HG02763 (cell line): ENCODE measurements around the gene SESN3.
"Not testable (repeated sequence)": the region's sequence is repeated elsewhere in the genome, so short reads cannot be mapped to it uniquely, and the experiment has no call there.

ENCODE experiments used
- ATAC-seq: cut with Tn5 transposase; IDR thresholded peaks from one replicate; pipeline ENCODE4 v1.9.1; 2021; ENCODE audit warnings: mild to moderate bottlenecking, moderate library complexity; ENCODE audit not compliant: unreplicated experiment

SESN3 gene

GRCh38 chr11:95251896-95252295 is 20.9 kb upstream of the SESN3 start:
- ATAC-seq: not testable (repeated sequence)

GRCh38 chr11:95248666-95249467 is 17.9 kb upstream of the SESN3 start:
- peak; percentile 84 for ATAC-seq

GRCh38 chr11:95247883-95248282 is 16.9 kb upstream of the SESN3 start:
- no peak for ATAC-seq

GRCh38 chr11:95247127-95247684 is 16.2 kb upstream of the SESN3 start:
- ATAC-seq: no peak

GRCh38 chr11:95245581-95245980 is 14.6 kb upstream of the SESN3 start:
- no peak for ATAC-seq

- ATAC-seq: no peak
Measured at GRCh38 chr11:95245038-95245437, 14.0 kb upstream of the SESN3 start.

- ATAC-seq: no peak
Measured at GRCh38 chr11:95243673-95244072, 12.7 kb upstream of the SESN3 start.

- ATAC-seq: no peak
Measured at GRCh38 chr11:95242845-95243605, 12.0 kb upstream of the SESN3 start.

- peak; percentile 35 for ATAC-seq
Measured at GRCh38 chr11:95242091-95242844, 11.3 kb upstream of the SESN3 start.

- peak; percentile 59 for ATAC-seq
Measured at GRCh38 chr11:95241681-95242081, 10.7 kb upstream of the SESN3 start.

- ATAC-seq: no peak
Measured at GRCh38 chr11:95239871-95240649, 9.1 kb upstream of the SESN3 start.

- no peak for ATAC-seq
Measured at GRCh38 chr11:95232666-95233065, 1.7 kb upstream of the SESN3 start.

- ATAC-seq: peak; percentile 16
Measured at GRCh38 chr11:95231881-95232605, 1.0 kb upstream of the SESN3 start.

- ATAC-seq: peak; percentile 7
Measured at GRCh38 chr11:95230810-95231126, 234 bp downstream of the SESN3 start.

GRCh38 chr11:95229993-95230809 is 801 bp downstream of the SESN3 start:
- no peak for ATAC-seq

- ATAC-seq: no peak
Measured at GRCh38 chr11:95229199-95229992, 1.6 kb downstream of the SESN3 start.

GRCh38 chr11:95228081-95228749 is 2.8 kb downstream of the SESN3 start:
- no peak for ATAC-seq

GRCh38 chr11:95227060-95227459 is 3.9 kb downstream of the SESN3 start:
- ATAC-seq: not testable (repeated sequence)
